ENCODE data around the gene TMEM253. TPM values are rescaled to one million over a fixed set of nuclear protein-coding genes. Genes with fewer than 3 reads are reported as not detected.
A peak's percentile ranks its signal among the peaks of the same experiment; 100 is the strongest.

Gene TMEM253
- polyA plus RNA-seq, 3 donors, result 0.05 TPM; not detected in 2

- no peak for TF ChIP-seq CTCF (IDR thresholded peaks at IDR 0.05)
- Histone ChIP-seq H3K4me1 (ENCODE audit: control insufficient read depth in 1 of 2, insufficient read depth in 2 of 2, low read length in 2 of 2) (peaks cover 40 to 45% of the 10 kb centered on the region in 2 donors), H3K9me3 (replicated peaks in 1 of 2; ENCODE audit: control insufficient read depth in 1 of 2, insufficient read depth in 1 of 2, low read length in 2 of 2) (no peaks in the 10 kb centered on the region), H2AFZ (ENCODE audit: insufficient read depth, low read depth, low read length, poor library complexity, severe bottlenecking) (peak overlapping the region; percentile 82), H3K27me3 (ENCODE audit: control insufficient read depth in 2 of 2, insufficient read depth in 2 of 2, low read length in 2 of 2) (peaks cover 0 to 11% of the 10 kb centered on the region in 2 donors), H3K9ac (ENCODE audit: insufficient read depth, low read length, poor library complexity, severe bottlenecking) (peak overlapping the region; percentile 86), H3K4me2 (replicated peaks; ENCODE audit: extremely low read depth, low read length, poor library complexity, severe bottlenecking) (peak overlapping the region; percentile 82), H3K27ac (ENCODE audit: low read depth in 1 of 2, low read length in 2 of 2) (peak overlapping the region; percentile 90 to 94), H3K36me3 (replicated peaks in 1 of 2; ENCODE audit: control insufficient read depth in 1 of 2, insufficient read depth in 2 of 2, low read length in 2 of 2) (peaks cover 31 to 39% of the 10 kb centered on the region in 2 donors), H3K79me2 (ENCODE audit: insufficient read depth, low read length) (peaks cover 38% of the 10 kb centered on the region), H4K20me1 (ENCODE audit: insufficient read depth, low read length) (peaks cover 6% of the 10 kb centered on the region), H3K4me3 (replicated peaks in 1 of 3; ENCODE audit: low read depth in 2 of 3, low read length in 3 of 3) (peak overlapping the region; percentile 66 to 95 (median 83))
- peaks cover 31 to 34% of the 10 kb centered on the region in 2 donors for H3K36me3 Mint-ChIP-seq
- peak overlapping the region; percentile 91 to 94 for H3K4me3 Mint-ChIP-seq
- peaks cover 46% of the 10 kb centered on the region for H3K4me1 Mint-ChIP-seq
- peaks cover 11 to 15% (median 14%) of the 10 kb centered on the region in 3 donors for H3K27me3 Mint-ChIP-seq (ENCODE audit: low read depth in 3 of 3)
- peak overlapping the region; percentile 92 to 99 (median 98) for H3K27ac Mint-ChIP-seq
- peaks cover 0 to 3% (median 0%) of the 10 kb centered on the region in 7 donors for H3K9me3 Mint-ChIP-seq
- 1% methylated on average over 27 of the region's 37 CpGs for WGBS (ENCODE audit: insufficient coverage)
- peak; percentile 89 to 91 (median 89) for DNase-seq
- intact Hi-C loops (cut with micrococcal nuclease), result loop anchor here (2.0 kb wide), 2 partner anchors 15 to 33 kb away; no protein-coding TSS in a partner anchor
These were observed 29.4 kb upstream of the TMEM253 start for GRCh38 chr14:21071225-21072030.

DNA sequence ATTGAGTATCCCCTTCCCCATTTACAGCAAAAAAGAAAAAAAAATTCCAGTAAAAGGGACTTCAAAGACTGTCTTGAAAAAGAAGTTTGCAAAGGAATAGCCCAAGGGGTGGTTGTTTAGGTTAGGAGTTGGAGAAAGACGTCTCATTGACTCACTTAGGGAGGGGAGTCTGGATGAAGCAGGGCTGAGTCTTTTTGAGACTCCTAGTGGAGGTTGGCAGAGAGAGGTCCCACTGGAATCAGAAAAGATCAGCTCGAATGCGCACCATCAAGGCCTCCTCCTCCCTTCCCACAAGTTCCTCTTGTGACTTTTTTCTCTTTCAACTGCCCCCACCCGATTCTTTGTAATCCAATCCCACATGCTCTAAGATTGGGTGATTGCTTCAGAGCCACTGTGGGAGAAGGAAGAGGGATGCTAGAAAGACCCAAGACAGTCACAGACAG, 28.8 kb upstream of the TMEM253 start:
- no peak for TF ChIP-seq CTCF (IDR thresholded peaks at IDR 0.05)
- Histone ChIP-seq H3K4me3 (replicated peaks in 1 of 3; ENCODE audit: low read depth in 2 of 3, low read length in 3 of 3) (peak overlapping the region; percentile 66 to 95 (median 83)), H3K27ac (ENCODE audit: low read depth in 1 of 2, low read length in 2 of 2) (peak overlapping the region; percentile 90 to 94), H3K27me3 (ENCODE audit: control insufficient read depth in 2 of 2, insufficient read depth in 2 of 2, low read length in 2 of 2) (peaks cover 0 to 11% of the 10 kb centered on the region in 2 donors), H3K4me2 (replicated peaks; ENCODE audit: extremely low read depth, low read length, poor library complexity, severe bottlenecking) (peak overlapping the region; percentile 82), H3K9me3 (replicated peaks in 1 of 2; ENCODE audit: control insufficient read depth in 1 of 2, insufficient read depth in 1 of 2, low read length in 2 of 2) (no peaks in the 10 kb centered on the region), H4K20me1 (ENCODE audit: insufficient read depth, low read length) (peaks cover 6% of the 10 kb centered on the region), H3K9ac (ENCODE audit: insufficient read depth, low read length, poor library complexity, severe bottlenecking) (peak overlapping the region; percentile 86), H3K4me1 (ENCODE audit: control insufficient read depth in 1 of 2, insufficient read depth in 2 of 2, low read length in 2 of 2) (peaks cover 40 to 45% of the 10 kb centered on the region in 2 donors), H3K79me2 (ENCODE audit: insufficient read depth, low read length) (peaks cover 38% of the 10 kb centered on the region), H3K36me3 (replicated peaks in 1 of 2; ENCODE audit: control insufficient read depth in 1 of 2, insufficient read depth in 2 of 2, low read length in 2 of 2) (peaks cover 37 to 45% of the 10 kb centered on the region in 2 donors), H2AFZ (ENCODE audit: insufficient read depth, low read depth, low read length, poor library complexity, severe bottlenecking) (peak overlapping the region; percentile 82)
- DNase-seq, result peak; percentile 65 to 76 (median 66)
- peaks cover 11 to 14% (median 13%) of the 10 kb centered on the region in 3 donors for H3K27me3 Mint-ChIP-seq (ENCODE audit: low read depth in 3 of 3)
- peak overlapping the region; percentile 91 to 94 for H3K4me3 Mint-ChIP-seq
- H3K27ac Mint-ChIP-seq, result peak overlapping the region; percentile 92 to 99 (median 98)
- WGBS (ENCODE audit: insufficient coverage), result no CpG with 5 or more reads among the region's 4 CpGs
- peaks cover 36 to 40% of the 10 kb centered on the region in 2 donors for H3K36me3 Mint-ChIP-seq
- intact Hi-C loops (cut with micrococcal nuclease), result no loop called here
- peaks cover 0 to 3% (median 0%) of the 10 kb centered on the region in 7 donors for H3K9me3 Mint-ChIP-seq
- peaks cover 46% of the 10 kb centered on the region for H3K4me1 Mint-ChIP-seq

All from CD14-positive monocyte (primary cell).